ENCODE measurements around the gene FAM174A. TPM values are rescaled to one million over a fixed set of nuclear protein-coding genes. Genes with fewer than 3 reads are reported as not detected.

The FAM174A gene
- polyA plus RNA-seq (2013, experiment 1 of 2), result 5.2 TPM
- 4.8 TPM for polyA plus RNA-seq (2013, experiment 2 of 2)

GRCh38 chr5:100535060-100536005, at the start of gene FAM174A:
Gene FAM174A (plus strand): TSS chr5:100535374. CDS start chr5:100535531, 157 bp downstream.
- Histone ChIP-seq H2BK5ac (ENCODE audit: low read length) (no peak within 1 kb of the TSS), H4K8ac (ENCODE audit: low read depth, low read length) (no peak within 1 kb of the TSS), H3K56ac (ENCODE audit: low read length) (peak within 1 kb of the TSS; percentile 84), H3K79me1 (ENCODE audit: low read length) (no peaks in the 10 kb centered on the region), H3K79me2 (ENCODE audit: control insufficient read depth, insufficient read depth, low read length) (no peaks in the 10 kb centered on the region), H2BK120ac (ENCODE audit: low read depth, low read length) (no peak within 1 kb of the TSS), H3K4ac (ENCODE audit: low read depth, low read length) (no peak within 1 kb of the TSS), H2BK15ac (replicated peaks; ENCODE audit: low read depth) (no peak within 1 kb of the TSS), H3K9ac (ENCODE audit: low read length) (peak within 1 kb of the TSS; percentile 76), H3K36me3 (ENCODE audit: control insufficient read depth, insufficient read depth, low read length) (no peaks in the 10 kb centered on the region), H3K27ac (ENCODE audit: low read depth, low read length) (no peak within 1 kb of the TSS), H3K27me3 (ENCODE audit: insufficient read depth, low read length, poor library complexity) (no peaks in the 10 kb centered on the region), H3K4me3 (ENCODE audit: low read length) (peak within 1 kb of the TSS; percentile 85), H3K23ac (ENCODE audit: low read length) (no peak within 1 kb of the TSS), H2AK5ac (ENCODE audit: low read length) (no peak within 1 kb of the TSS), H3K18ac (ENCODE audit: low read length) (no peak within 1 kb of the TSS), H3K4me1 (ENCODE audit: control insufficient read depth, low read depth, low read length) (no peaks in the 10 kb centered on the region), H4K5ac (ENCODE audit: low read length) (peak within 1 kb of the TSS; percentile 98), H3K4me2 (ENCODE audit: low read length) (peak within 1 kb of the TSS; percentile 81)
- DNase-seq, result peak; percentile 98
- no CpG with 5 or more reads among the region's 62 CpGs for WGBS (ENCODE audit: extremely low coverage, insufficient coverage, low lambda C conversion rate)

DNA sequence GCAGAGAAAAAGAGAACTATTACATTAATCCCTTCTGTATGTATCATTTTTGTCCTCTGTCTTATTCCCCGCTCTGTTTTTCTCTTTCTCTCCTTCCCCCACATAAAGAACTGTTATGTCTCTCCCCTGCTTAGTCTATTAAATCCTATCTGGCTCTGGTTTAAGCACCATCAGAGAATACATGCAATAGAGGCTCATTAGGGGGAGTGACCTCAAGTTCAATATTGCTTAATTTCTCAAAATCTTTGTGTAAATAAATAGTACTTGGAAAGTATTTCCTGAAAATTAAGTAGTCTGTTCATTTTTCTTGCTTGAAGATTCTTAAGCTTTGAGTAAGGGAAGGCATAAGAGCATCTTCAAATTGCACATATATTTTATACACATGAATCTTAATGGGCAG, 41.2 kb upstream of the FAM174A start:
- Histone ChIP-seq H4K5ac (ENCODE audit: low read length) (no peak overlapping the region), H2BK5ac (ENCODE audit: low read length) (no peak overlapping the region), H2AK5ac (ENCODE audit: low read length) (no peak overlapping the region), H3K56ac (ENCODE audit: low read length) (no peak overlapping the region), H3K4me2 (ENCODE audit: low read length) (no peak overlapping the region), H3K4me1 (ENCODE audit: control insufficient read depth, low read depth, low read length) (no peaks in the 10 kb centered on the region), H3K36me3 (ENCODE audit: control insufficient read depth, insufficient read depth, low read length) (no peaks in the 10 kb centered on the region), H3K4ac (ENCODE audit: low read depth, low read length) (no peak overlapping the region), H3K27me3 (ENCODE audit: insufficient read depth, low read length, poor library complexity) (no peaks in the 10 kb centered on the region), H3K23ac (ENCODE audit: low read length) (no peak overlapping the region), H2BK15ac (replicated peaks; ENCODE audit: low read depth) (no peak overlapping the region), H3K27ac (ENCODE audit: low read depth, low read length) (no peak overlapping the region), H3K79me1 (ENCODE audit: low read length) (no peaks in the 10 kb centered on the region), H3K79me2 (ENCODE audit: control insufficient read depth, insufficient read depth, low read length) (no peaks in the 10 kb centered on the region), H2BK120ac (ENCODE audit: low read depth, low read length) (no peak overlapping the region), H3K18ac (ENCODE audit: low read length) (no peak overlapping the region), H3K4me3 (ENCODE audit: low read length) (no peak overlapping the region), H4K8ac (ENCODE audit: low read depth, low read length) (no peak overlapping the region), H3K9ac (ENCODE audit: low read length) (no peak overlapping the region)
- DNase-seq, result no peak
- WGBS (ENCODE audit: extremely low coverage, insufficient coverage, low lambda C conversion rate), result no CpG with 5 or more reads among the region's 1 CpG

DNA sequence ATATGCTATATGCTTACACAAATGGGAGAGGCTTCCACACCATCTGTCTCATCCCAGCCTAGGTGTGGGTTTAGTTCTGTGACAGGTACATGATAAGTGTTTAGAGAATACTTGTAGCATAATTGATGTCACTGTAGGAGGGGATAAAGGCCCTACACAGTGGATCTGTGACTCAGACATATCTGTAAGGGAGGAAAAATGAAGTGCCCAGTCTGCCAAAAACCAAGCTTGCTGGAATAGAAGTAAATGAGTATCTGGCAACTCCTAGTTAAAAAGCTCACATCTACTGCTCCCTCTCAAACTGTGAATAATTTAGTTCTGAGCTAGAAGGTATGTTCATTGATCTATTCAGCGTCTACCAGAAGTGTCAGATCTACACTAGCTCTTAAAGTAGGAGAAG, 38.9 kb upstream of the FAM174A start:
- H3K27ac ChIP-seq (ENCODE audit: low read depth, low read length), result no peak overlapping the region
- H3K4me2 ChIP-seq (ENCODE audit: low read length), result no peak overlapping the region
- H3K79me2 ChIP-seq (ENCODE audit: control insufficient read depth, insufficient read depth, low read length), result no peaks in the 10 kb centered on the region
- no peaks in the 10 kb centered on the region for H3K4me1 ChIP-seq (ENCODE audit: control insufficient read depth, low read depth, low read length)
- no peak overlapping the region for H2BK120ac ChIP-seq (ENCODE audit: low read depth, low read length)
- no peak overlapping the region for H3K23ac ChIP-seq (ENCODE audit: low read length)
- no peak overlapping the region for H3K9ac ChIP-seq (ENCODE audit: low read length)
- no peak for DNase-seq
- H4K8ac ChIP-seq (ENCODE audit: low read depth, low read length), result no peak overlapping the region
- no peak overlapping the region for H3K56ac ChIP-seq (ENCODE audit: low read length)
- no peaks in the 10 kb centered on the region for H3K79me1 ChIP-seq (ENCODE audit: low read length)
- H3K4me3 ChIP-seq (ENCODE audit: low read length), result no peak overlapping the region
- no peak overlapping the region for H4K5ac ChIP-seq (ENCODE audit: low read length)
- no peak overlapping the region for H2BK15ac ChIP-seq (replicated peaks; ENCODE audit: low read depth)
- H2BK5ac ChIP-seq (ENCODE audit: low read length), result no peak overlapping the region
- WGBS (ENCODE audit: extremely low coverage, insufficient coverage, low lambda C conversion rate), result no CpG with 5 or more reads among the region's 1 CpG
- no peak overlapping the region for H3K18ac ChIP-seq (ENCODE audit: low read length)
- no peak overlapping the region for H2AK5ac ChIP-seq (ENCODE audit: low read length)
- no peaks in the 10 kb centered on the region for H3K27me3 ChIP-seq (ENCODE audit: insufficient read depth, low read length, poor library complexity)
- H3K36me3 ChIP-seq (ENCODE audit: control insufficient read depth, insufficient read depth, low read length), result no peaks in the 10 kb centered on the region
- H3K4ac ChIP-seq (ENCODE audit: low read depth, low read length), result no peak overlapping the region

- Histone ChIP-seq H3K23ac (ENCODE audit: low read length) (no peak overlapping the region), H4K8ac (ENCODE audit: low read depth, low read length) (no peak overlapping the region), H3K27me3 (ENCODE audit: insufficient read depth, low read length, poor library complexity) (no peaks in the 10 kb centered on the region), H3K9ac (ENCODE audit: low read length) (no peak overlapping the region), H3K79me1 (ENCODE audit: low read length) (no peaks in the 10 kb centered on the region), H3K4ac (ENCODE audit: low read depth, low read length) (no peak overlapping the region), H3K56ac (ENCODE audit: low read length) (no peak overlapping the region), H3K4me3 (ENCODE audit: low read length) (no peak overlapping the region), H3K27ac (ENCODE audit: low read depth, low read length) (no peak overlapping the region), H3K4me1 (ENCODE audit: control insufficient read depth, low read depth, low read length) (no peaks in the 10 kb centered on the region), H2BK5ac (ENCODE audit: low read length) (no peak overlapping the region), H3K4me2 (ENCODE audit: low read length) (no peak overlapping the region), H3K18ac (ENCODE audit: low read length) (no peak overlapping the region), H4K5ac (ENCODE audit: low read length) (no peak overlapping the region), H2BK120ac (ENCODE audit: low read depth, low read length) (no peak overlapping the region), H2BK15ac (replicated peaks; ENCODE audit: low read depth) (no peak overlapping the region), H3K79me2 (ENCODE audit: control insufficient read depth, insufficient read depth, low read length) (no peaks in the 10 kb centered on the region), H2AK5ac (ENCODE audit: low read length) (no peak overlapping the region), H3K36me3 (ENCODE audit: control insufficient read depth, insufficient read depth, low read length) (no peaks in the 10 kb centered on the region)
- no CpG with 5 or more reads among the region's 2 CpGs for WGBS (ENCODE audit: extremely low coverage, insufficient coverage, low lambda C conversion rate)
- no peak for DNase-seq
These were observed 32.5 kb upstream of the FAM174A start for GRCh38 chr5:100502684-100503083.

- H2BK15ac ChIP-seq (replicated peaks; ENCODE audit: low read depth), result no peak overlapping the region
- no CpG with 5 or more reads among the region's 1 CpG for WGBS (ENCODE audit: extremely low coverage, insufficient coverage, low lambda C conversion rate)
These were observed 29.0 kb upstream of the FAM174A start for GRCh38 chr5:100505984-100506670.

More at GRCh38 chr5:100505984-100506670, 29.0 kb upstream of the FAM174A start:
- Histone ChIP-seq H3K4me2 (ENCODE audit: low read length) (no peak overlapping the region), H3K79me2 (ENCODE audit: control insufficient read depth, insufficient read depth, low read length) (no peaks in the 10 kb centered on the region), H3K4ac (ENCODE audit: low read depth, low read length) (no peak overlapping the region), H3K4me1 (ENCODE audit: control insufficient read depth, low read depth, low read length) (no peaks in the 10 kb centered on the region), H3K56ac (ENCODE audit: low read length) (no peak overlapping the region), H3K27ac (ENCODE audit: low read depth, low read length) (no peak overlapping the region), H4K8ac (ENCODE audit: low read depth, low read length) (no peak overlapping the region), H3K4me3 (ENCODE audit: low read length) (no peak overlapping the region), H3K18ac (ENCODE audit: low read length) (no peak overlapping the region), H2BK5ac (ENCODE audit: low read length) (no peak overlapping the region), H4K5ac (ENCODE audit: low read length) (no peak overlapping the region), H3K23ac (ENCODE audit: low read length) (no peak overlapping the region), H3K9ac (ENCODE audit: low read length) (no peak overlapping the region), H3K36me3 (ENCODE audit: control insufficient read depth, insufficient read depth, low read length) (no peaks in the 10 kb centered on the region), H2AK5ac (ENCODE audit: low read length) (no peak overlapping the region), H3K27me3 (ENCODE audit: insufficient read depth, low read length, poor library complexity) (no peaks in the 10 kb centered on the region), H3K79me1 (ENCODE audit: low read length) (no peaks in the 10 kb centered on the region), H2BK120ac (ENCODE audit: low read depth, low read length) (no peak overlapping the region)
- DNase-seq, result no peak
